GM23248 (cell line): Measurements from ENCODE around the gene ANKRD16. TPM values are rescaled to one million over a fixed set of nuclear protein-coding genes. Genes with fewer than 3 reads are reported as not detected.

Source experiments
- DNase-seq: peaks from one replicate; pipeline ENCODE4 v3.0.0-alpha.2; 2015
- H2AFZ ChIP-seq: fragments of 200-600 bp; sonication (generic); 2 replicates; pipeline ENCODE4 v1.6.1; 2016; ENCODE audit warnings: antibody characterized with exemption
- H3F3A ChIP-seq: fragments of 200-600 bp; sonication (generic); 2 replicates; pipeline ENCODE4 v1.6.1; 2016; ENCODE audit warnings: mild to moderate bottlenecking, antibody characterized with exemption, mixed run types; ENCODE audit not compliant: insufficient read depth
- H3K27ac ChIP-seq: fragments of 200-600 bp; sonication (generic); 2 replicates; pipeline ENCODE4 v1.5.1; 2016; ENCODE audit warnings: mild to moderate bottlenecking
- H3K27me3 ChIP-seq: fragments of 200-600 bp; sonication (generic); replicated peaks from 2 replicates; pipeline ENCODE4 v1.6.1; 2016; ENCODE audit warnings: mild to moderate bottlenecking; ENCODE audit not compliant: insufficient read depth
- H3K36me3 ChIP-seq: fragments of 200-600 bp; sonication (generic); 2 replicates; pipeline ENCODE4 v1.6.1; 2016; ENCODE audit warnings: low read depth, mild to moderate bottlenecking
- H3K4me1 ChIP-seq: fragments of 200-600 bp; sonication (generic); 2 replicates; pipeline ENCODE4 v1.6.1; 2016; ENCODE audit warnings: mild to moderate bottlenecking; ENCODE audit not compliant: insufficient read depth
- H3K4me2 ChIP-seq: fragments of 200-600 bp; sonication (generic); one replicate; pipeline ENCODE4 v1.6.1; 2016; ENCODE audit warnings: mild to moderate bottlenecking; ENCODE audit not compliant: unreplicated experiment
- H3K4me3 ChIP-seq: fragments of 200-600 bp; sonication (generic); 2 replicates; pipeline ENCODE4 v1.5.1; 2016; ENCODE audit warnings: mild to moderate bottlenecking
- H3K79me2 ChIP-seq: fragments of 200-600 bp; sonication (generic); 2 replicates; pipeline ENCODE4 v1.6.1; 2016; ENCODE audit warnings: mild to moderate bottlenecking; ENCODE audit not compliant: insufficient read depth
- H3K9ac ChIP-seq: fragments of 200-600 bp; sonication (generic); 2 replicates; pipeline ENCODE4 v1.6.1; 2016; ENCODE audit warnings: mild to moderate bottlenecking
- H3K9me2 ChIP-seq: fragments of 200-600 bp; sonication (generic); 2 replicates; pipeline ENCODE4 v1.6.1; 2016; ENCODE audit warnings: mixed run types, mild to moderate bottlenecking, moderate library complexity; ENCODE audit not compliant: insufficient read depth
- H3K9me3 ChIP-seq: fragments of 200-600 bp; sonication (generic); one replicate; pipeline ENCODE4 v1.6.1; 2017; ENCODE audit warnings: low read depth
- H4K20me1 ChIP-seq: fragments of 200-600 bp; sonication (generic); 2 replicates; pipeline ENCODE4 v1.6.0; 2016; ENCODE audit not compliant: insufficient read depth
- EZH2 ChIP-seq: fragments of 200-600 bp; sonication (generic); IDR thresholded peaks from 2 replicates; pipeline ENCODE4 v1.6.1; 2018; ENCODE audit warnings: antibody characterized with exemption, mild to moderate bottlenecking; ENCODE audit not compliant: insufficient read depth, poor library complexity, severe bottlenecking
- EZH2phosphoT487 ChIP-seq: fragments of 200-600 bp; sonication (generic); IDR thresholded peaks from 2 replicates; pipeline ENCODE4 v1.6.1; 2018; ENCODE audit warnings: antibody characterized with exemption, moderate library complexity, mild to moderate bottlenecking, low read depth; ENCODE audit not compliant: insufficient read depth
- WGBS, 2 experiments: methylation state at CpG; one replicate each; pipeline ENCODE4 v1.1.6; 2015 to 2017; ENCODE audit warnings: low lambda C conversion rate in 2 of 2, low coverage in 1 of 2; ENCODE audit errors: missing lambda C conversion rate in 2 of 2; 5-methylcytosine and 5-hydroxymethylcytosine counted together
- in situ Hi-C: fragments of 300-500 bp; cut with MboI; formaldehyde crosslinking; loops from 2 replicates; pipeline ENCODE4 v1.15.0; 2020
- polyA plus RNA-seq: library from polyadenylated mRNA; unstranded; fragments of >200 nt; fragmentation: Nextera tagmentation; extraction: Ambion mirVana; gene quantifications from 2 replicates; pipeline ENCODE4 v1.2.1, GENCODE V29; 2016
- total RNA-seq: library from RNA; depleted of rRNA; stranded (reverse); fragments of >200 nt; shearing (Covaris generic); gene quantifications from 2 replicates; pipeline ENCODE4 v1.2.3, GENCODE V29; 2014

Gene ANKRD16
- total and polyA plus RNA-seq, 2 experiments from 2014 or later = 2.7 to 5.4 TPM

GRCh38 chr10:5904227-5904626 is 14.5 kb upstream of the ANKRD16 start:
- Histone ChIP-seq H3K4me2 (no peak overlapping the region), H3K9ac (no peak overlapping the region), H3K9me3 (no peaks in the 10 kb centered on the region), H3K27me3 (no peaks in the 10 kb centered on the region), H3K27ac (no peak overlapping the region), H3K36me3 (peaks cover 6% of the 10 kb centered on the region), H2AFZ (no peak overlapping the region), H3K9me2 (no peaks in the 10 kb centered on the region), H3K4me1 (no peaks in the 10 kb centered on the region), H3K79me2 (peaks cover 88% of the 10 kb centered on the region), H4K20me1 (no peaks in the 10 kb centered on the region), H3K4me3 (no peak overlapping the region), H3F3A (peaks cover 5% of the 10 kb centered on the region; the same call in 1 of the 2 replicates)
- in situ Hi-C loops = no loop called here
- DNase-seq = no peak
- TF ChIP-seq EZH2 (no peak), EZH2phosphoT487 (no peak)
- WGBS, 2 experiments = 69 to 71% methylated on average over 4 of the region's 4 CpGs

GRCh38 chr10:5903563-5903962 is 13.9 kb upstream of the ANKRD16 start:
- Histone ChIP-seq H3K9me2 (no peaks in the 10 kb centered on the region), H3K79me2 (peaks cover 95% of the 10 kb centered on the region), H3K9me3 (no peaks in the 10 kb centered on the region), H3K4me1 (no peaks in the 10 kb centered on the region), H2AFZ (no peak overlapping the region), H3K27me3 (no peaks in the 10 kb centered on the region), H3F3A (peaks cover 9% of the 10 kb centered on the region; the same call in 1 of the 2 replicates), H3K9ac (no peak overlapping the region), H3K4me3 (no peak overlapping the region), H3K36me3 (peaks cover 5% of the 10 kb centered on the region; the same call in 1 of the 2 replicates), H3K27ac (no peak overlapping the region), H4K20me1 (no peaks in the 10 kb centered on the region), H3K4me2 (no peak overlapping the region)
- TF ChIP-seq EZH2 (no peak), EZH2phosphoT487 (no peak)
- no peak for DNase-seq
- in situ Hi-C loops = no loop called here
- 98 to 99% methylated on average over 6 of the region's 6 CpGs for WGBS, 2 experiments

GRCh38 chr10:5902511-5903274 is 13.0 kb upstream of the ANKRD16 start:
- Histone ChIP-seq H3K36me3 (peaks cover 5% of the 10 kb centered on the region; the same call in 1 of the 2 replicates), H3K4me2 (no peak overlapping the region), H3F3A (peaks cover 9% of the 10 kb centered on the region; the same call in 1 of the 2 replicates), H3K9me3 (no peaks in the 10 kb centered on the region), H3K9ac (no peak overlapping the region), H3K79me2 (peaks cover 95% of the 10 kb centered on the region), H4K20me1 (no peaks in the 10 kb centered on the region), H3K4me3 (no peak overlapping the region), H3K4me1 (no peaks in the 10 kb centered on the region), H3K27me3 (no peaks in the 10 kb centered on the region), H3K9me2 (no peaks in the 10 kb centered on the region), H2AFZ (no peak overlapping the region), H3K27ac (no peak overlapping the region)
- DNase-seq = no peak
- in situ Hi-C loops = no loop called here
- no peak for TF ChIP-seq EZH2
- TF ChIP-seq EZH2phosphoT487 = no peak
- 95% methylated on average over 18 of the region's 18 CpGs for WGBS, 2 experiments

GRCh38 chr10:5900247-5900646 is 10.6 kb upstream of the ANKRD16 start:
- Histone ChIP-seq H3K27me3 (no peaks in the 10 kb centered on the region), H3K4me2 (no peak overlapping the region), H3K27ac (no peak overlapping the region), H3K4me1 (no peaks in the 10 kb centered on the region), H3K9ac (no peak overlapping the region), H3K36me3 (peaks cover 6% of the 10 kb centered on the region; the same call in 1 of the 2 replicates), H3K9me3 (no peaks in the 10 kb centered on the region), H2AFZ (no peak overlapping the region), H3K4me3 (no peak overlapping the region), H4K20me1 (no peaks in the 10 kb centered on the region), H3K9me2 (no peaks in the 10 kb centered on the region), H3F3A (peaks cover 9% of the 10 kb centered on the region; the same call in 1 of the 2 replicates), H3K79me2 (peaks cover 97% of the 10 kb centered on the region)
- in situ Hi-C loops = no loop called here
- 96 to 98% methylated on average over 13 of the region's 13 CpGs for WGBS, 2 experiments
- no peak for DNase-seq
- TF ChIP-seq EZH2phosphoT487 (no peak), EZH2 (no peak)
